Neural crest cell (in vitro differentiated cells): ENCODE data around the gene INTS1. TPM values are rescaled to one million over a fixed set of nuclear protein-coding genes. Genes with fewer than 3 reads are reported as not detected.

ENCODE experiments used
- DNase-seq: peaks from one replicate; pipeline ENCODE4 v3.0.0; 2021; ENCODE audit warnings: low read depth, mixed read lengths, low spot score
- H3K27ac Mint-ChIP-seq: one replicate; pipeline ENCODE4 v1.8.0; 2021; ENCODE audit warnings: mild to moderate bottlenecking, mixed read lengths; ENCODE audit not compliant: unreplicated experiment
- H3K27me3 Mint-ChIP-seq: 2 replicates; pipeline ENCODE4 v1.8.0; 2021; ENCODE audit warnings: low read depth, mild to moderate bottlenecking, mixed read lengths
- H3K36me3 Mint-ChIP-seq: 2 replicates; pipeline ENCODE4 v1.8.0; 2021; ENCODE audit warnings: low read depth, mild to moderate bottlenecking, mixed read lengths
- H3K4me1 Mint-ChIP-seq: 2 replicates; pipeline ENCODE4 v1.8.0; 2021; ENCODE audit warnings: mixed read lengths
- H3K4me3 Mint-ChIP-seq: one replicate; pipeline ENCODE4 v1.8.0; 2021; ENCODE audit warnings: mild to moderate bottlenecking, mixed read lengths
- H3K9me3 Mint-ChIP-seq: 2 replicates; pipeline ENCODE4 v1.8.0; 2021; ENCODE audit warnings: mixed read lengths
- CTCF ChIP-seq: fragments of 200-600 bp; sonication (generic); conservative IDR thresholded peaks from 2 replicates; pipeline ENCODE4 v1.5.0; 2021; ENCODE audit warnings: antibody characterized with exemption, mild to moderate bottlenecking
- total RNA-seq: library from RNA; stranded (reverse); gene quantifications from 2 replicates; pipeline ENCODE4 v1.2.1, GENCODE V29; 2021

Gene INTS1
- total RNA-seq, 1 donor from 2014 or later, result 134 TPM

GRCh38 chr7:1543826-1544177, 39.6 kb upstream of the INTS1 start:
- H3K27me3 Mint-ChIP-seq, result no peaks in the 10 kb centered on the region
- TF ChIP-seq CTCF, result no peak
- no peak overlapping the region for H3K27ac Mint-ChIP-seq
- no peaks in the 10 kb centered on the region for H3K4me1 Mint-ChIP-seq
- DNase-seq, result no peak
- H3K9me3 Mint-ChIP-seq, result no peaks in the 10 kb centered on the region
- no peak overlapping the region for H3K4me3 Mint-ChIP-seq
- H3K36me3 Mint-ChIP-seq, result no peaks in the 10 kb centered on the region

DNA sequence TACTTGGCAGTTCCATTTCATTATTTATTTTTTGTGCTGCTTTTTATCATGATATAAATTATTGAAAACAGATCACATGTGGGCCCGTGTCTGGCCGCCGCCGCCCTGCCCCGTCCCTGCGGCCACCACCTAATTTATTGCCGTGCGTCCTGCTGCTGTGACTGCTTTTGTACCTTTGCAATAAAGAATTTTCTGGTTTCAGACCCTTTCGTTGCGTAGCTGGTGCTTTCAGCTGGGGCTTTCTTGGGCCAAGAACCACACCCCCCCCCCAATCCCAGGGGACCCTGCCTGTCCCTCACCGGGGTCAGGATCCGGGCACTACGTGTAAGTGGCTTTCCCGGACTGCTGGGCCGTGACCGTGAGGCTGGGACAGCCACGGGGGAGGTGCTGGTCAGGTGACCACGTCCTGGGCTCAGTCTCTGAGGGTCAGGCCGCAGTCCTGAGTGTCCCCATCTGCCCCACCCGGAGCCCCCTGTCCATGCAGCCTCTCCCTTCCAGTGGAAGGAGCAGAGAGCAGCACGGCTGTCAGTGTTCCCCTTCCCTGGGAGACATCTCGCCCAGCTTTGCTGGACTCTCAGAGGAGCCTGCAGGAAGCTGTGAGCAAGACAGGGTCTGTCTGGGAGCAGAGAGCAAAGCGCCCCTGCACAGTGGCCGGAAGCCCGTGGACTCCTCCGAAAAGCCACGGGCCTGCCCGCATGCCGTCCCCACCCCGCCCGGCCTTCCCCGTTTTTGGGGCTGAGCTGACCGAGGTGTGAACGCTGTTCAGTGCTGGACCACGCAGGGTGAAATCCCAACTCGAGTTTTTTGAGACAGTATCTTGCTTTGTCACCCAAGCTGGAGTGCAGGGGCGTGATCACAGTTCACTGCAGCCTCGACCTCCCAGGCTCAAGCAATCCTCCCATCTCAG, 38.9 kb upstream of the INTS1 start:
- TF ChIP-seq CTCF, result no peak
- no peak for DNase-seq
- Mint-ChIP-seq H3K4me1 (peaks cover 1% of the 10 kb centered on the region), H3K36me3 (no peaks in the 10 kb centered on the region), H3K27me3 (no peaks in the 10 kb centered on the region), H3K9me3 (no peaks in the 10 kb centered on the region), H3K4me3 (no peak overlapping the region), H3K27ac (no peak overlapping the region)

GRCh38 chr7:1542329-1542728, 38.1 kb upstream of the INTS1 start:
- no peaks in the 10 kb centered on the region for H3K9me3 Mint-ChIP-seq
- no peak overlapping the region for H3K27ac Mint-ChIP-seq
- no peak for TF ChIP-seq CTCF
- no peak for DNase-seq
- H3K4me1 Mint-ChIP-seq, result peaks cover 5% of the 10 kb centered on the region
- peaks cover 3% of the 10 kb centered on the region for H3K27me3 Mint-ChIP-seq
- H3K4me3 Mint-ChIP-seq, result no peak overlapping the region
- no peaks in the 10 kb centered on the region for H3K36me3 Mint-ChIP-seq

GRCh38 chr7:1541431-1542162, 37.4 kb upstream of the INTS1 start:
- DNase-seq, result no peak
- no peaks in the 10 kb centered on the region for H3K36me3 Mint-ChIP-seq
- H3K27ac Mint-ChIP-seq, result no peak overlapping the region
- peaks cover 8% of the 10 kb centered on the region for H3K4me1 Mint-ChIP-seq
- H3K27me3 Mint-ChIP-seq, result peaks cover 5% of the 10 kb centered on the region
- H3K9me3 Mint-ChIP-seq, result no peaks in the 10 kb centered on the region
- no peak overlapping the region for H3K4me3 Mint-ChIP-seq
- no peak for TF ChIP-seq CTCF

DNA sequence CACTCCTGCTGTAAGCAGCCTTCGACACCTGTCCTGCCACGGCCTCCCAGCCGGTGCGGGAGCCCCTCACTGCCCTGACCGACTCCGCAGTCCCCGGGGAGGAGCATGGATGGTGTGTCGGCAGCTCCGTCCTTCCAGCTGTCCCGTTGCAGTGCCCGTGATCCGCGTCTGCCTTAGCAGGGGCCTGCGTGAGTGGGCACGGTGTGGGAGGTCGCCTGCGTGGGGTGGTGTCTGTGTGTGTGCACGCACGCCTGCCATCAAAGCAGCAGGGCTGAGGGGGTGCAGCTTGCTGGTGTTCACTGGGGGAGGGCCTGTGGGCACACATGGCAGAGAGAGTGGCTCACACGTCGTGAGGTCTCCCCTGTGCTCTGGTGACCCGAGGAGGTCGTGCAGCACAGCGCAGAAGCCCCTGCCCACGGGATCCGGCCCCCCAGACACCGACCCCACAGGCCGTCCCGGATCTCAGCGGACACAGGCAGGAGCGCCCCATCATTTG, 36.6 kb upstream of the INTS1 start:
- H3K36me3 Mint-ChIP-seq, result no peaks in the 10 kb centered on the region

More for the DNA sequence above, 36.6 kb upstream of the INTS1 start:
- Mint-ChIP-seq H3K4me1 (peaks cover 11% of the 10 kb centered on the region), H3K9me3 (no peaks in the 10 kb centered on the region), H3K4me3 (no peak overlapping the region), H3K27ac (no peak overlapping the region), H3K27me3 (peaks cover 11% of the 10 kb centered on the region)
- no peak for TF ChIP-seq CTCF
- DNase-seq, result no peak
